HG03175 (cell line): ENCODE measurements around the gene APOL3.
A peak's percentile ranks its signal among the peaks of the same experiment; 100 is the strongest.
"Not testable (repeated sequence)": the region's sequence is repeated elsewhere in the genome, so short reads cannot be mapped to it uniquely, and the experiment has no call there.

Experiments used
- ATAC-seq: cut with Tn5 transposase; IDR thresholded peaks from one replicate; pipeline ENCODE4 v1.9.1; 2021; ENCODE audit warnings: mild to moderate bottlenecking, moderate library complexity; ENCODE audit not compliant: unreplicated experiment

The APOL3 gene

GRCh38 chr22:36162127-36163034 lies 1.8 kb upstream of the APOL3 start:
- peak; percentile 56 for ATAC-seq

DNA sequence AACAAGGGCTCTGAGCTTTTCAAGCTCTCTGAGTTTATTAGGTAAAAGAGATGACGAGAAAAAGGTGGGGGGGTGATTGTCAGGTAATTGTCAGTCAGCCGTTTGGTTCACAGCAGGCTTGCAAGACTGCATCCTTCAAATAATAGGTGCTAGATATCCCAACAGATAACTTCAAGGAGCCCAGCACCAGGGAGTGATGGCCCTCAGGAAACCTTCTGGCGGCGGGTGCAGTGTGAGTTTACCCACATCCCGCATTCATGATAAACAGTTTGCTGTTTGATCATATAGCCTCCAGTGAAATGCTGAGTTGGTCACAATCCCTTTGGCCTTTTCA lies 1.2 kb upstream of the APOL3 start:
- not testable (repeated sequence) for ATAC-seq

- no peak for ATAC-seq
These were observed 3.8 kb downstream of the APOL3 start for GRCh38 chr22:36156515-36157419.

- no peak for ATAC-seq
These were observed 4.4 kb downstream of the APOL3 start for GRCh38 chr22:36156119-36156514.

DNA sequence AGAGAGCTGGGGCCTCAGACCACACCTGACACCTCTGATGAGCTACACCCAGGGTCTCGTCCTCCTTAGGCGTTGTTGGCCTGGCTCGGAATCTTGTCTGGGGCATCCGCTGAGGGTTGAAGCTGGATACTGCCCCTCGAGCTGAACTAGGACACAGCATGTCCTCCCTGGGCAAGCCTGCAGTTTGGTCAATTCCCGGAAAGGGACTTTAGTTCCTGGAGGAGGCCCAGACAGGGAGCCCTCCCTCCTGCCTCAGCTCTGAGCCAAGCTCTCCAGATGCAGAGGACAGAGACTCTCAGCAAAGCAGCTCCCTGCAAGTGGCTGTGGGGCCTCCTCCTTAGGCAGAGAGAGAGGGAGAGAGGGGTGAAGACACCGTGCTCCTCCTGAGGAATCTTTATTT lies 4.9 kb downstream of the APOL3 start:
- no peak for ATAC-seq

GRCh38 chr22:36154423-36154945 lies 6.1 kb downstream of the APOL3 start:
- no peak for ATAC-seq

- ATAC-seq: no peak
These were observed 6.8 kb downstream of the APOL3 start for GRCh38 chr22:36153501-36154422.

- ATAC-seq: not testable (repeated sequence)
These were observed 7.7 kb downstream of the APOL3 start for GRCh38 chr22:36152821-36153220.

DNA sequence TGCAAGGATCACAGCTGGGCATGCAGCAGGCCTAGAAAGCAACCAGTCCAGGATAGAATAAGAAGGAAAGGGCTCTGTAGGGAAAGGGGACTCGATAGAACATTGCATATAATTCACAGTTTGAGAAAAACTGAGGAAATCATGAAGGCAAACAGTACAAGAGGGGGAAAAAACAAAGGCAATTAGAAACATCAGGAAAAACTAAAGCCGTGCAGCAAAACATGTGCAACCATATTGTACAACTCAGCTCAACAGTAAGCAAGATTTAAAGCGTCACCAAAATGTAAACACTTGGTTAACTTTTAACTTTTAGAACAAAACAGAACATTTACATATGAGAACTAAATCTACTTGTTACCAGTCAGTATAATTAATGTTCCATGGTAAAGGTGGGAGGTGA lies 8.5 kb downstream of the APOL3 start:
- no peak for ATAC-seq

- ATAC-seq: no peak
These were observed 9.5 kb downstream of the APOL3 start for GRCh38 chr22:36151006-36151595.

DNA sequence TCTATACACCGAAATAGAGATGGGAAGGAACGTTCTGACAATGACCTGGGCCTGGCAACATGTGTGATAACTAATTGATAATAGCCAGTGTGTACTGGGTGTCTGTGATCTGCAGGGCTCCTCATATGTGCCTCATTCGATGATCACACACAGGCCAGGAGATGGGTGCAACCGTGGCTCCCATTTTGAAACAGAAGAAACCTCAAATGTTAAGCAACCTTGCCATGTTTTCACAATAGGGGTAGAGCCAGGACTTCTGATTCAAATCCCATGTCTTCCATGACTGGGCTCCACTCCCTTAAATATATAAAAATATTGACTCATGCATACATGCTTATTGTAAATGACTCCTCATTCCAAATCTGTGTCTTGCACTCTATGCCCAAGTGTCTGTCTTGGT lies 11.1 kb downstream of the APOL3 start:
- ATAC-seq: no peak

GRCh38 chr22:36148411-36148810 lies 12.1 kb downstream of the APOL3 start:
- no peak for ATAC-seq

GRCh38 chr22:36147196-36147791 lies 13.3 kb downstream of the APOL3 start:
- ATAC-seq: no peak

DNA sequence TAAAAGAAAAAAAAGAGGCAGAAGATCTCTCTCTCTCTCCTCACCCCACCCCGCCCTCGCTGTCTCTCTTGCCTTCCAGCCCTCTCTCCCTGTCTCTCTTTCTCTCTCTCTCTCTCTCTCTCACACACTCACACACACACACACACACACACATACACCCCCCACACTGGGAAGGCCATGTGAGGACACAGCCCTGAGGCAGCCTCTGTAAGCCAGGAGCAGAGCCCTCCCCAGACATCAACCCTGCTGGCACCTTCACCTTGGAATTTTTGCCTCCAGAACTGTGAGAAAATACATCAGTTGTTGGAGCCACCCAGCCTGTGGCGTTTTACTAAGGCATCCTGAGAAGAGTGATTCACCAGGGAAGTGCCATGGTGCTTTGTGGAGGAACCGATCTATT lies 14.7 kb downstream of the APOL3 start:
- no peak for ATAC-seq

GRCh38 chr22:36144886-36145541 lies 15.5 kb downstream of the APOL3 start:
- ATAC-seq: no peak

GRCh38 chr22:36143956-36144355 lies 16.6 kb downstream of the APOL3 start:
- no peak for ATAC-seq

GRCh38 chr22:36143066-36143815 lies 17.3 kb downstream of the APOL3 start:
- no peak for ATAC-seq

DNA sequence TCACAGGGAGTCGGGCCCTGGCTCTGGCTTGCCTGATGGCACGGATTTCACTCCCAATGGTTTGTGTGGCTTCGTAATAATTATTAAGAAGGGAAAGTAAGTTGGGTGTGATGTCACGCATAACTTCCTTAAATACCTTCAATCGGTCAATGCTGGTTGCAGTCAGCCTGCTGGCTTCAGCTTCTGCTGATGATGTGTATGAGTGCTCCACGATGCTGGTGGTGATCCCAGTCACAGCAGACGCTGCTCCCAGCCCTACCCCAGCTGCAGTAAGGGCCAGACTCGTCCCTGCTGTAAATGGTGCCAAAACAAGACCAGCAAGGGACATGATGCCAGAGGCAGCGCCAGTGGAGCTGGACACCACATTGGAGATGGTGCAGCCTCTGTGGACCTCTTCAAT lies 19.1 kb downstream of the APOL3 start:
- no peak for ATAC-seq

- ATAC-seq: not testable (repeated sequence)
These were observed 21.8 kb downstream of the APOL3 start for GRCh38 chr22:36138709-36139108.
